ENCODE results near the gene RGS16.
"Not testable (repeated sequence)": the region's sequence is repeated elsewhere in the genome, so short reads cannot be mapped to it uniquely, and the experiment has no call there.

Gene RGS16, protein sequence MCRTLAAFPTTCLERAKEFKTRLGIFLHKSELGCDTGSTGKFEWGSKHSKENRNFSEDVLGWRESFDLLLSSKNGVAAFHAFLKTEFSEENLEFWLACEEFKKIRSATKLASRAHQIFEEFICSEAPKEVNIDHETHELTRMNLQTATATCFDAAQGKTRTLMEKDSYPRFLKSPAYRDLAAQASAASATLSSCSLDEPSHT

DNA sequence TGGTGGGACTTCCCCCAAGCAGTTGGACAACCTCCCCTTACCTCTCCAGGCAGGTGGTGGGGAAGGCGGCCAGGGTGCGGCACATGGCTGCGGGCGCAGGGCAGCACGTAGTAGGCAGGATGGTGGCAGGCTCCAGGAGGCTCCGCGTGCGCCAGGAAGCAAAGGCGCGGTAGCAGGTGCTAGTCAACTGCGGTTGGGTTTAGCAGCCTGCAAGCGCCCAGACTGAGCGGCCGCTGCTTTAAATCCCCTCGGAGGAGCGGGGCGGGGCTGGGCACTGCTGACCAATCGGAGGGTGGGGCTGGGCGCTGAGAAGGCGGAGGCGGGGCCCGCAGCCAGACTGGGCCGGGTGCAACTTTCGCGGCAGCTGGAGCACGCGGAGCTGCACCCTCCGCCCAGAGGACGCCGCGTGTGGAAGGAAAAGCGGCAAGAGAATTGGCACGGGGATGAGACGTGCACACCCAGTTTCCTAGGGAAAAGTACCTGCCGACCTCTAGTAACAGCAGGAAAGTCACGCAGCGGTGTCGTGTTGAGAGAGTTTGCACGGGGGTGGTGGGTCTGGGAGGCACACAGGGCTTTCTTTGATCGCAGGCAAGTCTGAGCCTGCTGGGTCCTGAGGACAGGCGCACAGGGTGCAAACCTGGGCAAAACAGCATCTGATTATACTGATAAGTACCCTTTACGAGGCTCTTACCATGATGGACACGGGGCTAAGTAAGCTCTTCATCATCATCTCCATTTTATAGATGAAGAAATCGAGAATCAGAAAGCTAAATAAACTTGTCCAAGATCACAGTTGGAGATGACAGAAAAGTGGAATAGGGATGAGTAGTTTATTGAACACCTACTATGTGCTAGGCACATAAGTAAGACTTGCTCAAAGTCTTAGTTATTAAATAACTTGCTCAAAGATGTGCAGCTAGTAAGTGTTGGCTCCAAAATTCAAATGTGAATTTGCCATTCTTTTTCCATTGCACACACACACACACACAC lies at the start of gene RGS16:
TSS of gene RGS16 (minus strand) at position 215 of the 990 bp plus-strand sequence. CDS start at position 85, 130 bp downstream.
- peak; percentile 92 for DNase-seq

- DNase-seq = no peak
Measured at GRCh38 chr1:182653986-182654385, 49.8 kb upstream of the RGS16 start.

- no peak for DNase-seq
Measured at GRCh38 chr1:182652933-182653332, 48.7 kb upstream of the RGS16 start.

GRCh38 chr1:182651339-182651724 lies 47.1 kb upstream of the RGS16 start:
- no peak for DNase-seq

DNA sequence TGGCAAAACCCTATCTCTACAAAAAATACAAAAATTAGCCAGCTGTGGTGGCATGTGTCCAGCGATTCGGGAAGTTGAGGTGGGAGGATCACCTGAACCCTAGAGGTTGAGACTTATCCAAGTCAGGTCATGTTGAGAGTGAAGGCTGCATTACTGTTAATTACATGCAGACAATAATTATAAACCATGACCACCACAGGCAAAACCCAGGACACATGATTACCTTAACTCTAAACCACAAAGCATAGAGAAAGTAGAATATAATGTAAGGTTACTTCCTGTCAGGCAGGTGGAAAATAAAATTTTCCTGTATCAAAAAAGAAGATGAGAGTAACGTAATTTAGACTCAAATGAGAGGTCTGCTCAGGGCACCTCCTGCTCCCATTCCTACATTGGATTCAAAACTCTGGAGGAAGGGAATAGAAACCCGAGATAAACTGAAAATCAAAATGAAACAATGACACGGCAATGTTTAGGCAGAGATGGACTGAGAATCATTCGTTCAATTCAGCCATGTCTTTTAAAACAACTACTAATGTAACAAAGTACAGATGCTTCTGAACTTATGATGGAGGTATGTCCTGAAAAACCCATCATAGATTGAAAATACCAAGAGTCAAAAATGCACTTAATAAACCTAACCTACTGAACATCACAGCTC lies 46.6 kb upstream of the RGS16 start:
- DNase-seq = no peak

GRCh38 chr1:182649041-182649440 lies 44.9 kb upstream of the RGS16 start:
- DNase-seq = no peak

DNA sequence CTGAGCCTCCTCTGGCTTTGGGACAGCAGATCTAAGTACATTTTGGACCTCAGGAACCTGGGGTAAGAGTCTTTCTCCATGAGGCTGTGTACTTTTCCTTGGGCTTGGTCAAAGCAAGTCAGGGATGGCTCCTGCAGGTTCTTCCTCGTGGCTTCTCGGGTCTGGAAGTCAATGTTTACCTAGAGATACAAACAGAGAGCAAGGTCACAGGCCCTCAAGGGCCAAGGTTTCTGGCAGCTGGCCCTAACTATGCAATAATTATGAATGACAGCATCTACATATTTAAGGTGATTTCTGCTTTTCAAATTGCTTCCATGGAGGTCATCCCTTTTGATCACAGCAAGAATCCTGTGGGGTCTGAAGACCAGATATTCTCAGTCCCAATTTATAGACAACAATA lies 42.5 kb upstream of the RGS16 start:
- no peak for DNase-seq

DNA sequence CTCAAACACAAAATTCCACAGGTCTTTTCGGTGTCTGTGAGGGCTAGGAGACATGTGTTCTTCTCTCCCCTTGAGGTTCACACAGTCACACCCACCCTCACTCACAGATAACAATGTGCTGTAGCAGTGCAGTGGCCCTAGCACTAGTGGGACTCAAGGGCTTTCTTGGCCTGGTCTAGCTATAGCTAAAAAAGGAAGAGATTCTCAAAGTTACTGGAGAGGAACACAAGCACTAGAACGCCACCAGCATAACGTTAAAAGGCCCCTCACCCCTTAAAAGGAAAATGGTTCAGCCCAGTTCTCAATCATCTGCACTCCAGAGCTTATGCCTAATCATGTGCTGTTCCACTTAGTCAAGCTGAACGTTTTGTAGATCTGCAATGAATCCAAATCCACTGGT lies 40.7 kb upstream of the RGS16 start:
- DNase-seq = no peak

DNA sequence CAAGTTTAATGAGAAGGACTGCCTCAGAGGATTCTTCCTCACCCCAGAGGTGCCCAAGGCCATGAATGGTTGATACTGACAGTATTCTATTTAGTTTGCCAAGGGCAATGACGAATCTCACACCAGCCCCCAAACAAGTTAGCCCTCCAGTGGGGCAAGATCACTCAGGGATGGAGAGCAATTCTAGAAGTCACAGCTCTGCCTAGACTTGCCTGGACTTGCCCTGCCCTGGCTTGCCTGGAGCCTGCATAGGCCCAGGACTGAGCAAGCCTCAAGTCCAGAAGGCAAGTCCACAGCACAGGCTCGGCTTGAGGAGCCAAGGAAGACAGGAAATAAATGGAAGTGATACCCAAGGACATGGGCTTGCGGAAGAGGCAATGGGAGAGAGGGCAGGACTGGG lies 39.5 kb upstream of the RGS16 start:
- DNase-seq = no peak

- DNase-seq = no peak
Measured at GRCh38 chr1:182642461-182642860, 38.3 kb upstream of the RGS16 start.

DNA sequence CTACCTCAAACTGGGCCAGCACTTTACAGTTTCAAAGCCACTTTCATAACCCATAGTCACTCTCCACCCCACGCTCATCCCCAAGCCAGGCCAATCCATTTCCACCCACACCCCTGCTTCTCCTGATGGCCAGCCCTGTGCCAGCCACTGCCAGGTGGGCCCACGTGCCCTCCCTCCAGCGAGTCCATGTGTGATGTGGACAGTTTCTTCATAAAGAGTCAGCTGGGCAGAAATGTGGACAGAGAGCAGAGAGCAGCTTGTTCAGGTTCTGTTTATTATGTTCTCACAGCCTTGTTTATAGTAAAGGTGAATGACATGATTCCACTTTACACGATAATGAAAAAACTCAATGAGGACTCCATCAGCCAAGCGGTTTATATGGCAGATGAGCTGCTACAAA lies 37.4 kb upstream of the RGS16 start:
- DNase-seq = no peak

DNA sequence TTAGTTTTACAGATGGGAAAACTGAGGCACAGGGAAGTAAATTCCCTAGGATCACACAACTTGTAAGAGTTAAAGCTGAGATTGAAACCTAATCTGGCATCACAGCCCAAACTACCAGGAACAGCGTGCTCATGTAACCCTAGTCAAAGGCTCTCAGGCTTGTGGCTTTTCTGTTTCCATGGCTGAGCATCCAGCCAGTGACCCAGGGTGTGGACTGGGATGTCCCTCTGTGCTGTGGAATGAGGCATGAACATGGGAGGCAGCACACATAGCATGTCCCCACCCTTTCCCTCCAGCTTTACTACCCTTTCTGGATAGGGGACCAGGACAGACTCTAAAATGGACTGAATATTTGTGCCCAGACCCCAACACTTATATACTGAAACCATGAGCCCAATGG lies 35.1 kb upstream of the RGS16 start:
- no peak for DNase-seq

DNA sequence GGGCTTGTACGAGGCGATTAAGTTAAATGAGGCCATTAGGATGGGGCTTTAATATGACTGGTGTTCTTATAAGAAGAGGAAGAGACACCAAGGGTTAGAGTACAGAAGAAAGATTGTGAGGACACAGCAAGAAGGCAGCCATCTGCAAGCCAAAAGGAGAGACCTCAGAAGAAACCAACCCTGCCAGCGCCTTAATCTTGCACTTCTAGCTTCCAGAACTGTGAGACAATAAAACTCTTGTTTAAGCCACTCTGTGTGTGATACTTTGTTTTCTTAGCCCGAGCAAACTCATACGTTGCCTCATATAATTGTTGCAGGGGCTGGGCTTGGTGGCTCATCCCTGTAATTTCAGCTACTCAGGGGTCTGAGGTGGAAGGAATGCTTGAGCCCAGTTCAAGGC lies 33.6 kb upstream of the RGS16 start:
- DNase-seq = no peak

GRCh38 chr1:182635871-182636270 lies 31.7 kb upstream of the RGS16 start:
- no peak for DNase-seq

DNA sequence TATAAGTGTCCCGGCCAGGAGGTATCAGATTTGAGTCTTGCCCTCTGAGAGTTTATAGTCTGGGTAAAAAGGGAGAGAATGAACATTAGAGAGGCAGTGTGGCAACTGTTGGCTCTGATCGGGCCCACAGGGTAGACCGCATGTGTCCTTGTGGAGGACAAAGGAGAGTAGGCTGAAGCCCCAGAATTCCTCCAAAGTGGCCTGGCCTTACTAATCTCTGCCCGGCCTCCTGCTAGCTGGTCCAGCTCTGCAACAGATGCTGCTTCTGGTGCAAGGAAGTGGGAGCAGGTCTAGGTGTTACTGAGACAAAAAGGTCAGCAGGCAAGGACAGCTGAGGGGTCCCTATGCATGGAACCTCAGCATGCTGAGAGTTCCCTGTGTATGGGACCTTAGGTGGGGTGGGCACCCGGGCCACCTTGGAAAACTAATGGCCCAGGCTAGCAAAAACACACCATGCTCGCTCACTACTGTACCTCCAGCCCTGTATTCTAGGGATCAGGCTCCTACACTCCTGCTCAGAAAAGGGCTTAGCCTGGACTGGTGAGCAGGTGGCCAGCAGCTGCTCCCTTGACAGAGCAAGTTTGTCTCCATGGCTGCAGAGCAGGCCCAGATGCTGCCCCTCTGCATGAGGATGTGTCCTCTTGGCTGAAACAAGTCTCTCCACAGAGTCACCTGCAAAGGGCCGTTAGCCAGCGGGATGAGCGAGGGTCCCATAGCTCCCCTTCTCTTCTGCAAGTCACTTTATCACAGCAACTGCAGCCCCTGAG lies 30.3 kb upstream of the RGS16 start:
- peak; percentile 71 for DNase-seq

- DNase-seq = peak; percentile 91
Measured at GRCh38 chr1:182633657-182634281, 29.6 kb upstream of the RGS16 start.

DNA sequence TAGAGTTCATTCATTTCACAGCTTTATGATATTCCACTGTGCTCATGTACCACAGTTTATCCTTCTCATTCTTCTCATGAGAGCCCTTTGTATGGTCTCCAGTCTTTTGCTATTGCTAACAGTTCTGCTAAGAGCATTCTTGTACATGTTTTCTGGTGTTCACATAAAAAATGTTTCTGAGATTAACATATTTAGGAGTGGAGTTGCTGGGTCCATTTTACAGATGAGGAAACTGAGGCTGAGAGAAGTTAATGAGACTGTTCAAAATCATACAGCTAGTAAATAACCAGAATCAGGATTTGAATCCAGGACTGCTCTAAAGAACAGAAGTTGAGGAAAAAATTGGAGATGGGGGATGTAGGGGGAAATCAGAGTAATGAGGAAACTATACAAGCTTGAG lies 28.8 kb upstream of the RGS16 start:
- no peak for DNase-seq

- DNase-seq = not testable (repeated sequence)
Measured at GRCh38 chr1:182632441-182632857, 28.3 kb upstream of the RGS16 start.

GRCh38 chr1:182631954-182632353 lies 27.8 kb upstream of the RGS16 start:
- no peak for DNase-seq

- no peak for DNase-seq
Measured at GRCh38 chr1:182631053-182631677, 27.0 kb upstream of the RGS16 start.

DNA sequence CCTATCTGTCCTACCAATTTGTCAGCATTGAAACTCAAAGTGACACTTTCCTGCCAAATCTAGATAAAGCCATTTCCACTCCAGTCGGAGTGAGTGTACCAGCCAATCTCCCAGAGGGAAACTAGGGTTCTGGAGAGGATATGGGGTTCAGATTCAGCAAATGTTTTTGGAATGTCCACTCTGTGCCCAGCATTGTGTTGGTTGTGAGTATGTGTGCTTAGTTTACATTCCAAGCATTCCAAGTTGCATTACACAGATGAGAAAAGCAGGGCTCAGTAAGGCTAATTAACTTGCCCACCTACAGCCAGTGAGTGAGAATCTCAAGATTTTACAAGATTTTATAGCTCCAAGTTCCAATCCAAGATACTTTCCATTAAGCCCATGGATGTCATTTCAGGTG lies 26.4 kb upstream of the RGS16 start:
- DNase-seq = no peak

Data from retina (tissue), 1 donor.